ENCODE data around the gene CDT1.

DNA sequence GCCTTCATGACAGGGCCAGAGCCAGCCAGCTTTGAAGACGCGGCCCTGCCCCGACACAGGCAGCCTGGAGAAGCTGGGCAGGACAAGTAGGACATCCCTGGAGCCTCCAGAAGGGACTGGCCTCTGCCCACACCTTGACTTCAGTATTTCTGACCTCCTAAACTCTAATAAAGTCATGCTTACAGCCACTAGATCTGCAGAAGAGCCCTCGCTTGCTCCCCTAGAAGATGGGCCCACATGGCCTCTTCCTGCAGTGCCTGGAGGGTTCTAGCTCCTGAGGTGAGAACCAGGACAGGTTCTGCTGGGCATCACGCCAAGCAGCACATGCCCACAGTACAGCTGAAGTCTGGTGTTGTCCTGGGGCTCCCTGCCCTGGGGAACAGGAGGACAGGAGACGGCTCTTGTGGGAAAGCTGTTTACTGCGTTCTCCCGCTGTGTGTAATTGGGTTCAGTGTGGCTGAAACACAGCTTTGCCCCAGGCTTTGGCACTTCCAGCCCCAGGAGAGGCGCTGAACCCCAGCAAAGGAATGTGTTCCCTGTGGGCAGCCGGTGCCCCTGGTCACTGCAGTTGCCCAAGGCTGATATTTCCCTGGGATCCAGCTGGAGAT is 5.6 kb downstream of the CDT1 start:
- no peak for TF ChIP-seq GATA2 (IDR thresholded peaks at IDR 0.05; ENCODE audit: low read depth, low read length)
- no peak for TF ChIP-seq GATA3 (IDR thresholded peaks at IDR 0.05; ENCODE audit: low read depth, low read length)

All from SH-SY5Y (cell line).